ENCODE measurements around the gene PCDH19.

PCDH19 gene

GRCh38 chrX:100377826-100378225 lies 32.2 kb downstream of the PCDH19 start:
- in situ Hi-C loops (cut with HindIII; ENCODE audit: low pct_unique_long_range_greater_than_20kb, low sequenced_read_pairs), result no loop called here
- no peak for DNase-seq (ENCODE audit: low read depth in 1 of 2, low spot score in 1 of 2)
- TF ChIP-seq JUND (IDR thresholded peaks at IDR 0.05; ENCODE audit: low read depth), result no peak

DNA sequence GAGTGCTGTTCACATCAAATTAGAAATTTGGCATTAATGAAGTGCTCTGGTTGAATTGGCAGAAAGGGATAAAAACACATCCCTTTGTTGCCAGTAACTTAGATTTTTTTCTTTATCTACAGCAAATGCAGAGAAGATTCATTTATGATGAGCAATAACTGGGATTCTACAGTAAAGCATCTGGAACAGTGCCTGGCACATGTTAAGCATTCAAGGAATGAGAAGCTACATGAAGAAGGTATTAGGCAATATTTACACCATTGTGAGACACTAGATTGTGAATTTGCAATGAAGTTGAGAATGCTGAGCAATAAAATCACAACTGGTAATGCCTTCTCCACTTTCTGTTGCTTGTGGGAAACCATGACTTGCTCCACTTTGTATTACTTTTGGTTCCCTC lies 33.5 kb downstream of the PCDH19 start:
- in situ Hi-C loops (cut with HindIII; ENCODE audit: low pct_unique_long_range_greater_than_20kb, low sequenced_read_pairs), result no loop called here
- TF ChIP-seq JUND (IDR thresholded peaks at IDR 0.05; ENCODE audit: low read depth), result no peak
- DNase-seq (ENCODE audit: low read depth in 1 of 2, low spot score in 1 of 2), result peak in 1 of 2 experiments; percentile 0

GRCh38 chrX:100373673-100374072 lies 36.4 kb downstream of the PCDH19 start:
- DNase-seq (ENCODE audit: low read depth in 1 of 2, low spot score in 1 of 2), result no peak
- in situ Hi-C loops (cut with HindIII; ENCODE audit: low pct_unique_long_range_greater_than_20kb, low sequenced_read_pairs), result no loop called here
- no peak for TF ChIP-seq JUND (IDR thresholded peaks at IDR 0.05; ENCODE audit: low read depth)

DNA sequence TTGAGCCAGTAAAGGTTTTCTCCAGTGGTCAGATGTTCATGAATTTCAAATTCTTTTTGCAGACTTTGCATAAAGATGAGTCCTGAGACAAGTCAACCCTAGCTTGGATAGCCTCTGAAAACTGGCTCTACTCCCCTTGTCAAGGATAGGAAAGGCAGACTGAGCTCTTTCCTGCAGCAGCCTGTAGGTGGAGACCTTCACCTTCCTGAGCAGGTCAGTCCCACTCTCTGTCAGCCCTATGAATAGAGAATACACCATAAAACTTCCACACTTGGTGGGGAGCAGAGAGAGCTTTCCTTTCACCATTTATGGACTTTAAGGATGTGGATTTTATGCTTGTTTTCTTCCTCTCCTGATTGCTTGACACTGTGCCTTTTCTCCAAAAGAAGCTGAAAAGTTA lies 41.9 kb downstream of the PCDH19 start:
- in situ Hi-C loops (cut with HindIII; ENCODE audit: low pct_unique_long_range_greater_than_20kb, low sequenced_read_pairs), result no loop called here
- DNase-seq (ENCODE audit: low read depth in 1 of 2, low spot score in 1 of 2), result peak; percentile 4 to 33
- no peak for TF ChIP-seq JUND (IDR thresholded peaks at IDR 0.05; ENCODE audit: low read depth)

DNA sequence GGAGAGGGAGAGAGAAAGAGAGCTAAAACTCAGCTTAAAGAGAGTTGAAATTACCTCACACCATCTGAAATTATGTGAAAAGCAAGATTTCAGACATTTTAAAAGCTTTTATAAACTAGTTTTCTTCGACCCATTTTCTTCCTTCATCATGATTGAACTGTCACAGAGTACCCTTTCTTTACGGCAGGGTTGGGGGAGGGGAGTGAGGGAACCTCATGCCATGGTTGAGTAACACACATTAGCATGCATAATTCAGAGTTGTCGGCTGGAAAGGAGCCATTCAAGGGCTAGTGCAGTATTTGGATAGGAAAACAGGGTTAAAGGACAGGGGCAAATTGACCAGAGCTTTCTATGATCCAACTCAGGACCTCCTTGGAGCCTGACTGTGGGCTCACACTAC lies 46.2 kb downstream of the PCDH19 start:
- DNase-seq (ENCODE audit: low read depth in 1 of 2, low spot score in 1 of 2), result no peak
- in situ Hi-C loops (cut with HindIII; ENCODE audit: low pct_unique_long_range_greater_than_20kb, low sequenced_read_pairs), result no loop called here
- no peak for TF ChIP-seq JUND (IDR thresholded peaks at IDR 0.05; ENCODE audit: low read depth)

- in situ Hi-C loops (cut with HindIII; ENCODE audit: low pct_unique_long_range_greater_than_20kb, low sequenced_read_pairs), result no loop called here
- DNase-seq (ENCODE audit: low read depth in 1 of 2, low spot score in 1 of 2), result no peak
- TF ChIP-seq JUND (IDR thresholded peaks at IDR 0.05; ENCODE audit: low read depth), result no peak
These were observed 51.3 kb downstream of the PCDH19 start for GRCh38 chrX:100358766-100359165.

GRCh38 chrX:100356351-100356896 lies 53.6 kb downstream of the PCDH19 start:
- in situ Hi-C loops (cut with HindIII; ENCODE audit: low pct_unique_long_range_greater_than_20kb, low sequenced_read_pairs), result no loop called here
- no peak for TF ChIP-seq JUND (IDR thresholded peaks at IDR 0.05; ENCODE audit: low read depth)
- no peak for DNase-seq (ENCODE audit: low read depth in 1 of 2, low spot score in 1 of 2)

DNA sequence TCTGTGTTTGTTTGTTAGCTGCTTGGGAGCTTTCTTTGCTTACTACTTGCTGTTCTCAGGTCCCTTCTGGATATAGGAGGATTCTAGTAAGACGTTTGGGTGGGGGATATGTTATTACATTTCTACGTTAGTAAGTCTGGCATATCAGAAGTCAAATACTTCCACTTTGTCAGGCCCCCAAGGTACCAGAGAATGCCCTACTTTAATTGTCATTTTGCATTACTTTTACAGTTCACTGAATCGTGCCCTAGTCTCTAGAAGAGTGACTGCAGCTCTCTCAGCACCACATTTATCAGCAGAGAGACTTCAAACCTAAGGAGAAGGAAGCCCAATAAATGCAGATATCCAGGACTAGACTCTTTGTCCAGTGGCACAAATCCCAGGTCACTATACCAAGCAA lies 54.4 kb downstream of the PCDH19 start:
- no peak for DNase-seq (ENCODE audit: low read depth in 1 of 2, low spot score in 1 of 2)
- no peak for TF ChIP-seq JUND (IDR thresholded peaks at IDR 0.05; ENCODE audit: low read depth)
- in situ Hi-C loops (cut with HindIII; ENCODE audit: low pct_unique_long_range_greater_than_20kb, low sequenced_read_pairs), result no loop called here

DNA sequence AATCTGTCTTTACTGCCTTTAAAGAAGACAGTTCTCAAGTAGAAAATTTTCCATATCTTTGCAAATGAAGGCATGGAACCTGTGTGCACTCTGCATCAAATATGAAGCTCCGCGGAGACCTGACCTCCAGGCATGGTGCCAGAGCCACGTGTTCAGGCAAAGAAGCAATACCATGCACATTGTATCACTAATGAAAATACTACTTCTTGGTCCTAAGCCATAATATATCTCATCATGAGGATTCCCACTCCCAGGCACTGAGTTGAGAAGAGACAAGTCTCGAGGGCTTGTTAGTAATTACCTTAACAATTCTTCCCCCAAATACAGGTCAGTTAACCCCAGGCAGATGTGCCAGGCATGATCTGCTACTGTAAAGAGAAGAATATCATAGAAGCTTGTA lies 56.7 kb downstream of the PCDH19 start:
- in situ Hi-C loops (cut with HindIII; ENCODE audit: low pct_unique_long_range_greater_than_20kb, low sequenced_read_pairs), result no loop called here
- no peak for TF ChIP-seq JUND (IDR thresholded peaks at IDR 0.05; ENCODE audit: low read depth)

GRCh38 chrX:100350704-100351489 lies 59.2 kb downstream of the PCDH19 start:
- no peak for TF ChIP-seq JUND (IDR thresholded peaks at IDR 0.05; ENCODE audit: low read depth)
- in situ Hi-C loops (cut with HindIII; ENCODE audit: low pct_unique_long_range_greater_than_20kb, low sequenced_read_pairs), result no loop called here
- DNase-seq (ENCODE audit: low read depth in 1 of 2, low spot score in 1 of 2), result no peak

More for the DNA sequence above, 56.7 kb downstream of the PCDH19 start:
- no peak for DNase-seq (ENCODE audit: low read depth in 1 of 2, low spot score in 1 of 2)

DNA sequence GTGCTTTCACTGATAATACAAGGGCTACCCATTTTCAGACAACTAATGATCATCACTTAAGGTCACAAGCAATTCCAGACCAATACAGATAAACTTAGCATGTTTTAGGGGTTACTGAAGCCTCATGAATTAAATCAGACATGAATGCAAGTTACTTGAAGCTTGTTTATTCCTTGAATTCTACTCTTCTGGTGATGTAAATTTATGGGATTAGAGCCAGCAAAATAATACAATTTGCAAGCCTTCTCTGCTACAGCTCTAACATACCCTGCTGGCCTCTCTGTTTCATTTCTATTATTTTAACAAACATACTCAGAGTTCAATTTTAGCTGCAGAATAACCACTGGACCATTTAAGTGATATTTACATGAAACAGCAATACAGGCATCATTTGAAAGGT lies 60.7 kb downstream of the PCDH19 start:
- no peak for TF ChIP-seq JUND (IDR thresholded peaks at IDR 0.05; ENCODE audit: low read depth)
- in situ Hi-C loops (cut with HindIII; ENCODE audit: low pct_unique_long_range_greater_than_20kb, low sequenced_read_pairs), result no loop called here

DNA sequence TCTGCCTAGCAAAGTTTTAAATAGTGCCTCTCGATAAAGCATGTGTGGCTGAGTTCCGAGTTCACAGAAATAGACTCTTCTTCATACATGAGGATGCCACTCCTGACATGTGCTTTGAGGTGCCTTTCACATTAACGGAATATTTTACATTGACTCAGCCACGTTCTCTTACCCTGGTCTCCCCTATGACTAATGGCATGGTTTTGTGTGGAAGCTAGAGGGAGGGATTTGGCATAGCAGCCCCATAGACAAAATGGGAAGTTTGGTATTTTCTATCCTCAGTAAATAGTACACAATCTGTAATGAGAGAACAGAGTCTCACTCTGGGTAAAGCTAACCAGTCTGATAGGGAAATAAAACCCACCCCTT lies 68.9 kb downstream of the PCDH19 start:
- in situ Hi-C loops (cut with HindIII; ENCODE audit: low pct_unique_long_range_greater_than_20kb, low sequenced_read_pairs), result no loop called here
- no peak for DNase-seq (ENCODE audit: low read depth in 1 of 2, low spot score in 1 of 2)
- no peak for TF ChIP-seq JUND (IDR thresholded peaks at IDR 0.05; ENCODE audit: low read depth)

More for the DNA sequence above, 60.7 kb downstream of the PCDH19 start:
- no peak for DNase-seq (ENCODE audit: low read depth in 1 of 2, low spot score in 1 of 2)

DNA sequence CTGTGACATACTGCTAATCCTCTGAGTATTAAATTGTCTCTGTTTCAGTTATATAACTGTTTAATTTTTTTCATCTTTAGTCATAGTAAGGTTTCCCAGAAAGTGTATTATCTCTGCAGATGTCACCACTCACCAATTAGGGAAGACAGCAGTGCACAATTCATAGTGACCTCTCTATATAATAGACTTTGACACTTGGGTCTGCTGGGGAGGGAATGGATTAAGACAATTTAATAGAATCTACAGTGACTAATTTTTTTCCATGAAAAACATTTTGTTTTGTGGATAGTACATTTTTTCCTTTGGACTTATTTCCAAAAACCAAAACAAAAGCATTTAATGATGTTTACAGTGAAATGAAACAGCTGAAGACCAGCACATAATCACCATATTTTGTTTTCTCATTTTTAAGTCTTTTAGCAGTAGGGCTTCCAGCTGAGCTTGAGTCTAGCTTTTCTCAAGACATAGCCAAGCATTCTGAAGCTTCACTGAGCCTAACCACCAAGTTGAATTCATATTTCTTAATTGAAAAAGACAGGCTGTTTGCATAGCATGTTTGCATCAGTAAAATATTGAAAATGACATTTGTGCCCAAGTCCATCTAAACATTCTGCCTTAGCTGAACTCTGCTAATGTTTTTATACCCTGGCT lies 69.5 kb downstream of the PCDH19 start:
- DNase-seq (ENCODE audit: low read depth in 1 of 2, low spot score in 1 of 2), result no peak
- no peak for TF ChIP-seq JUND (IDR thresholded peaks at IDR 0.05; ENCODE audit: low read depth)
- in situ Hi-C loops (cut with HindIII; ENCODE audit: low pct_unique_long_range_greater_than_20kb, low sequenced_read_pairs), result no loop called here

All from T47D (cell line).